NCI-H2196 (cell line): Measurements from ENCODE around the gene KRTAP10-6.
"Not testable (repeated sequence)": the region's sequence is repeated elsewhere in the genome, so short reads cannot be mapped to it uniquely, and the experiment has no call there.

Experiments
- DNase-seq: peaks from one replicate; lab custom pipeline; 2025; ENCODE audit not compliant: unreplicated experiment; lab: John Stamatoyannopoulos, UW

The KRTAP10-6 gene

GRCh38 chr21:44579833-44580144 is 12.5 kb downstream of the KRTAP10-6 start:
- no peak for DNase-seq

DNA sequence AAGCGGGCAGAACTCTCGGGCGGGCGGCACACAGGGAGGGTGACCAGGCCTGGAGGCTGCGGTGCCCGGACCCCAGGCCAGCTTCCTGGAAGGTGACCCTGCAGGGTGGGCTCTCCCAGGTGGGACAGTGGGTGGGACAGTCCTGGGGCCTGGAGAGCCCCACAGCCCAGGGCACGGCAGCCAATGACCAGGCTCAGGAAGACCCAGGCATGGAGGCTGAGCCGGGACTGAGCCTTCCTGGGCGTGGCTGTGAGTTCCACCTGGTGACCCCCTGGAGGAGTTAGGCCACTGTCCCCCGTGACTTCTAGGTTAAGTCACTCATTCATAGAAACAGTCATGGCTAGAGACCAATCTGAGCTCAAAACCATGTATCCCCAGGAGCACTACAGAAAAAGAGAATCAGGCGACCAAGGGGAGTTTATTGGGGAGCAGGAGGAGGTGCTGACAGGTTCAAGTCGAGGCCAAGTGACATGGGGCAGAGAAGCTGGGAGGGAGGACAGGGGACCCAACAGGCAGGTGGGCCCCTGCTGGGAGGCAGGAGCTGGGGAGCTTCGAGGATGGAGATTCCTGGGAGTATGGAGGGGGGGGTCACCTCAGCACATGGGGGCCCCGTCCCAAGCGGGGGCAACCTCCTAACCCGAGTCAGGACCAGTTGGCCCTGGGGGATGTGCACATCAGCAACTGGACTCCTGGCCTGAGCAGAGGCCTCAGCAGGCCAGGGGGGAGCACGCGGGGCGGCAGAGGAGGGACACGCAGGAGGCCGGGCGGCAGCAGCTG is 13.1 kb downstream of the KRTAP10-6 start:
- DNase-seq = no peak

DNA sequence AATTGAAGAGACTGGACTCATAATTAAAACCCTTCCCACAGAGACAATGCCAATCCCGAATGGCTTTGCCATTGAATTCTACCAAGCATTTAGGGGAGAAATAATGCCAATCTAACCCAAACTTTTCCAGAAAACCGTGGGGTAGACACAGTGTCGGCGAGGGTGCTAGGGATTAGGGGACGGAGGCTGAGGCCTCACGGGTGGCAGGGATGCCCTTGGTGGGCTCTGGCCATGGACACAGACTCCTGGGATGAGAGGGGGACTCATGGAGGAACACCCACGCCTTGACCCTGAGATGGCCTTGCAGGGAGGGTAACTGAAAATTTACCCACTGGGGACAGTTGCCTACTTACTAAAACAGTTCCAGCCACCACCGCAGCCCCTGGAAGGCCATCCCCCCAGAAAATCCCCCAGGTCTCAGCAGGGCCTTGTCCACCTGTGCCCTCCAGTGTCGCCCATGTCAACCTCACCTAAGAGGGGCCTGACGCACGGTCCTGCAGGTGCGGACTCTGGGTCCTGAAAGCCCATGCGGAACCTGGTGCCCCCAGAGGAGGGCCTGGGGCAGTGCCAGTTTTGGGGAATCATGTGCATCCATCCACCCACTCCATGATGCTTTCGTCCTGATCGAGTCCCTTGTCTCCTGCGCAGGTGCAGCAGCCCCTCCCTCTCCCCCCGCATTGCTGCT is 13.8 kb downstream of the KRTAP10-6 start:
- no peak for DNase-seq

GRCh38 chr21:44576025-44576420 is 16.3 kb downstream of the KRTAP10-6 start:
- no peak for DNase-seq

DNA sequence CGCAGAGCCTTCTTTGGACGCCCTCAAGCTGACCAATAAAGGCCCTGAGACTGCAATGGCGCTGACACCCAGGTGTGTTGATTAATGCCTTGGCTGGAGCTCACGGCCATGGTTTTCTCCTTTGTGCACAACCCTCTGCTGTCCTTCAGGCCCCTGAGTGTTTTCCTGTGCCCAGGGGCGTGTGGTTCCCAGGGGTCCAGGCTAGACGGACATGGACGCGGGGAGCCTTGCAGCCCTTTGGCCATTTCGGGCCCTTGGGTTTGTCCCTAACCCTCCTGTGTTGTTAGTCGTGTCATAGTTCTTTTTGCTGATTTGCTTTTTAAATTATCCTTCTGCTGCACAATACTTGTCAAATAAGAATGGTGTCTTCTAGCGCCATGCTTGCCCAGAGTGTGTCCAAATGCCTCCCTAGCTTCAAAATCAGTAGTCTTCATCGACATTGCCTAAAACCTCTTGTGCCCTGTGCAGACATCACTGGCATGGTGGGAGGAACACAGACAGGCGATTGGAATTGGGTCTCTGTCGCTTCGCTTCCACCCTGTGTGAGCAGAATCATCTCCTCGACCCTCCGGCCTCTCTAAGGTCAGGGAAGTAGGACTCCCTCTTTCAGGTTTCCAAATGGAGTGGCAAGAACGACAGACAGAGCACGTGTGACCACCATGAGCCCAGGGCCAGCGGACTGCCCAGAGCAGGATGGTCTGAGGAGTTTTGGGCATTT is 16.8 kb downstream of the KRTAP10-6 start:
- no peak for DNase-seq

GRCh38 chr21:44574457-44575306 is 17.6 kb downstream of the KRTAP10-6 start:
- no peak for DNase-seq

- DNase-seq = not testable (repeated sequence)
Observed at GRCh38 chr21:44573630-44574456, 18.5 kb downstream of the KRTAP10-6 start, which contains the start of gene KRTAP10-4. TSS of gene KRTAP10-4 (plus strand) at chr21:44573729. CDS start at chr21:44573759, 30 bp downstream.

GRCh38 chr21:44572959-44573583 is 19.2 kb downstream of the KRTAP10-6 start:
- no peak for DNase-seq

DNA sequence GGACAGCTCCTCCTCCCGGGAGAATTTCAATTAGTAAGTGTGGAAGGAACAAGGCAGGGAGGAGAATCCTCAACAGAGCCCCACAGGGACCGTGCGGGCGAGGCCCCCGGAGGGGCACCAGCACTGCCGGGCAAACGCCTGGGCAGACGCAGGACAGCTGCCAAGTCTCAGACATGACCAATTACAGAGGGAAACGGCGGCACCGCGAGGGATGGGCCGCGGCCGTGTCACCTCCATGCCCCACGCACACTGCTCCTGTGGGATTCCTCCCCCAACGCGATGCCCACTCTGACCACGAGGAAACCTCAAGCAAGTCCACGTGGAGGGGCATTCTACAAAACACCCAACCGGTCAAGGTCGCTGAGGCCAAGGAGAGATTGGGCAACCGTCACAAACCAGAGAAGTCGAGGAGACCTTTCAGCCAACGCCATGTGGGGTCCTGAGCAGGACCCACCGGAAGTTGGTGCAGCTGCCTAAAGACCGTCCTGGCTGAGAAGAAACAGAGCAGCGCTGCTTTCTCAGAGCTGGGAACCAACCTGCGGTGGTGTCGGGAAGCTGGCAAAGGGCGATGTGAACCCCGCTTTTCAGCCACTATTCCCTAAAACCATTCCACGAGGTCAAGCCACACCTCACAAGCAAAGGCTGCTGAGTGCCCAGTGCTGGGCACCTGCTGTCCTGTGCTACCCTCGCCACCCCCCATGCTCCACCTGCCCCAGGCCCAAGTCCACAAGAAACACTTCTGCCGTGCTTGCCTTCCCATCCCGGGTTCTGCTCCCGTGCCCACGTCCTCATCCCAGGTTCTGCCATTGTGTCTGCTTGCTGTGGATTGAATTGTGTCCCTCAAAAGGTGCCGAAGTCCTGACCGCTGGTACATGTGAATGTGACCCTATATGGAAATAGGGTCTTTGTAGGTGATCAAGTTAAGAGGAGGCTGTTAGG is 20.2 kb downstream of the KRTAP10-6 start:
- no peak for DNase-seq

- no peak for DNase-seq
Observed at GRCh38 chr21:44571296-44571695, 21.0 kb downstream of the KRTAP10-6 start.

DNA sequence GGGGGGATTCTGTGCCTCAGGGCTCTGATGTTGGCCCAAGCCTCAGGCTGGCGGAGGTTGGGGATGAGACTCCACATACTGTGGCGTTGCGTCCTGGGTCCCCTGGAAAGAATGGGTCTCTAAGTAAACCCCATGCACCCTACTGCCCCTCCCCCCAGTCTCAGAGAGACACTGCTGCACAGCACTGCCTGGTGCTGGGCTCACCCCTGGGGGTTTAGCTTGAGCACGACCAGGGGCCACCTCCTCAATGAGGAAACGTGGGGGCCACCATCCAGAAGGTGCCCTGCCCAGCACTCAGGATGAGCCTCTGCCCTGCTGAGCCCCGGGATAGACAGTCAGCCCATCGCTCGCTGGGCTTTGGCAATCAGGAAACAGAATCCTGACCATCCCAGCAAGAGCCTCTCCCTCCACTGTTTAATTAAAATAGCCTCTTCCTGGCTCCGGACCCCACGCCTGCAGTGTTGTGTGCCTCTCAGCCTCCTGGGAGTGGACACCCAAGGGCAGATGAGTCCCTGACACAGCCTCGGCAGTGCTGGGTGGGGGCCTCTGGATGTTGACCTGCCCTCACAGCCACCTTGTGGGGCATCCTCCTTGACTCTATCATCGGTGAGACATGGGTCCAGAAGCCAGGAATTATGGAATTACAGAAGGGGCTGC is 22.3 kb downstream of the KRTAP10-6 start:
- DNase-seq = no peak

GRCh38 chr21:44568667-44569556 is 23.4 kb downstream of the KRTAP10-6 start:
- peak; percentile 21 for DNase-seq

GRCh38 chr21:44568261-44568660 is 24.0 kb downstream of the KRTAP10-6 start:
- DNase-seq = no peak

GRCh38 chr21:44567481-44568171 is 24.7 kb downstream of the KRTAP10-6 start:
- no peak for DNase-seq

DNA sequence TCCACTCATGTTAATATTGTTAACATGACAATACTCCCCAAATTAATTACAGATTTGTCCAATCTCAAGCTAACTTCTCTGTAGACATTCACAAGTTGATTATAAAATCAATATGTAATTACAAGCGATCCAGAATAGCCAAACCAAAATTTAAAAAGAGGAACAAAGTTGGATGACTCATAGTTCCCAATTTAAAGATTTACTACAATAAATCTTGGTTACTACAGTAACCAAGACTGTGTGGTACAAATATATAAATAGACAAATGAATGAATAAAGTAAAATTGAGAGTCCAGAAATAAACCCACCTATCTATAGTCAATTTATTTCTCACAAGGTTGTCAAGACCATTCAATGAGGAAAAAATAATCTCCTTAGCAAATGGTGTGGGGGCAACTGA is 25.9 kb downstream of the KRTAP10-6 start:
- DNase-seq = no peak

DNA sequence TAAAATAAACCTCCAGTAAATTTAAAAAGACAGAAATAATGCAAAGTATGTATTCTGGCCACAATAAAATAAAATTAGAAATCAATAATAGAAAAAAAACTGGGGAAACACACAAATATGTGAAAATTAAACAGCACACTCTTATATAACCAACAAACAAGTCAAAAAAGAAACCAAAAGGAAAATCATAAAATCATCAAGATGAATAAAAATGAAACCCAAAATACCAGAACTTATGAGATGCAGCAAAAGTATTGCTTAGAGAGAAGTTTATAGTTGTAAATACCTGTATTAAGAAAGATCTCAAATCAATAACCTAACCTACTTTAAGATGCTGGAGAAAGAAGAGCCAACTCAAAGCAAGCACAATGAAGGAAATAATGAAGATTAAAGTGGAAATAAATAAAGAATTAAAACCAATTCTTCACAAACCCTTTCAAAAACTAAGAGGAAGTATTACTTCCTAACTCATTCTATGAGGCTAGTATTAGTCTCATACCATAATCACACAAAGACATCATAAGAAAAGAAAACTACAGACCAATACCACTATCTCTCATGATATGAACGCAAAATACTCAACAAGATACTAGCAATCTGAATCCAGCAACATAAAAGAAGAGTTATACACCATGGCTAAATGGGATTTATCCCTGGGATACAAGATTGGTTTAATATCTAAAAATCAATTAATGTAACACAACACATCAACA is 27.3 kb downstream of the KRTAP10-6 start:
- DNase-seq = no peak
